Inflammatory macrophage treated with lipopolysaccharide for 4 hours (primary cell): ENCODE data around the gene KCND2.
A peak's percentile ranks its signal among the peaks of the same experiment; 100 is the strongest.

Source experiments
- DNase-seq: peaks from one replicate; pipeline ENCODE4 v3.0.0-alpha.2; 2020

KCND2 gene

GRCh38 chr7:120714945-120715344, 442.0 kb downstream of the KCND2 start:
- no peak for DNase-seq

- no peak for DNase-seq
Measured at GRCh38 chr7:120716307-120716706, 443.3 kb downstream of the KCND2 start.

GRCh38 chr7:120717166-120717565, 444.2 kb downstream of the KCND2 start:
- no peak for DNase-seq

GRCh38 chr7:120718361-120718760, 445.4 kb downstream of the KCND2 start:
- DNase-seq, result no peak

GRCh38 chr7:120720317-120720716, 447.3 kb downstream of the KCND2 start:
- DNase-seq, result no peak

GRCh38 chr7:120723465-120724385, 450.8 kb downstream of the KCND2 start:
- DNase-seq, result no peak

GRCh38 chr7:120724448-120724847, 451.5 kb downstream of the KCND2 start:
- DNase-seq, result no peak

GRCh38 chr7:120724955-120725354, 452.0 kb downstream of the KCND2 start:
- no peak for DNase-seq

GRCh38 chr7:120725376-120726039, 452.5 kb downstream of the KCND2 start:
- peak; percentile 39 for DNase-seq

GRCh38 chr7:120729245-120729644, 456.3 kb downstream of the KCND2 start:
- no peak for DNase-seq

- DNase-seq, result no peak
Measured at GRCh38 chr7:120731271-120731670, 458.3 kb downstream of the KCND2 start.

- DNase-seq, result no peak
Measured at GRCh38 chr7:120732256-120732655, 459.3 kb downstream of the KCND2 start.

GRCh38 chr7:120733143-120733542, 460.2 kb downstream of the KCND2 start:
- no peak for DNase-seq

GRCh38 chr7:120733835-120734234, 460.9 kb downstream of the KCND2 start:
- no peak for DNase-seq

GRCh38 chr7:120735791-120736190, 462.8 kb downstream of the KCND2 start:
- no peak for DNase-seq

GRCh38 chr7:120738816-120739215, 465.8 kb downstream of the KCND2 start:
- DNase-seq, result no peak

- no peak for DNase-seq
Measured at GRCh38 chr7:120740348-120740747, 467.4 kb downstream of the KCND2 start.

- DNase-seq, result no peak
Measured at GRCh38 chr7:120741371-120742042, 468.5 kb downstream of the KCND2 start.

- DNase-seq, result no peak
Measured at GRCh38 chr7:120742372-120742771, 469.4 kb downstream of the KCND2 start.

GRCh38 chr7:120743128-120743527, 470.2 kb downstream of the KCND2 start:
- no peak for DNase-seq

- DNase-seq, result no peak
Measured at GRCh38 chr7:120760050-120760449, 487.1 kb downstream of the KCND2 start.

GRCh38 chr7:120760851-120761250, 487.9 kb downstream of the KCND2 start:
- no peak for DNase-seq

- no peak for DNase-seq
Measured at GRCh38 chr7:120770206-120770605, 497.2 kb downstream of the KCND2 start.

GRCh38 chr7:120774481-120774880, 501.5 kb downstream of the KCND2 start:
- no peak for DNase-seq
